Spleen (tissue), 7 donors: ENCODE measurements around the gene TLR6.

Experiments used
- CTCF ChIP-seq, 11 experiments: fragments of 200-600 bp in 7 of 11; fragments of 450-650 bp in 4 of 11; sonication (generic) in 4 of 11; IDR thresholded peaks in 8 of 11; conservative IDR thresholded peaks in 3 of 11; 1 replicate in 7 of 11; 2 replicates in 4 of 11; pipeline versions ENCODE4 v1.4.0 to v1.8.0; 2016 to 2021; ENCODE audit warnings: antibody characterized with exemption in 11 of 11, inconsistent platforms in 4 of 11, mild to moderate bottlenecking in 1 of 11
- POLR2A ChIP-seq, 3 donors: fragments of 450-650 bp; IDR thresholded peaks; one replicate each; pipeline ENCODE4 v1.5.1; 2017; ENCODE audit warnings: antibody characterized with exemption in 3 of 3, mild to moderate bottlenecking in 1 of 3
- donor health status: DM: no; HTN: no; CAD: no; lungs with moderate emphysema.
- donor health status: DM: no; HTN: no; CAD: no.
- donor health status: DM: no; HTN: no; CAD: no.

GRCh38 chr4:38902695-38903094 is 46.1 kb upstream of the TLR6 start:
- TF ChIP-seq POLR2A (IDR thresholded peaks at IDR 0.05), result no peak
- TF ChIP-seq CTCF (IDR thresholded peaks at IDR 0.05 in 8 of 11, conservative IDR thresholded peaks at IDR 0.05 in 3 of 11), result peak in 9 of 11 experiments; percentile 25 to 45 (median 40)
